Activated CD4-positive, alpha-beta T cell treated with anti-CD3 and anti-CD28 coated beads for 1 hour (primary cell): ENCODE results near the gene PKD1.

ENCODE experiments used
- DNase-seq: peaks from one replicate; pipeline ENCODE4 v3.0.0-alpha.2; 2020

Gene PKD1

DNA sequence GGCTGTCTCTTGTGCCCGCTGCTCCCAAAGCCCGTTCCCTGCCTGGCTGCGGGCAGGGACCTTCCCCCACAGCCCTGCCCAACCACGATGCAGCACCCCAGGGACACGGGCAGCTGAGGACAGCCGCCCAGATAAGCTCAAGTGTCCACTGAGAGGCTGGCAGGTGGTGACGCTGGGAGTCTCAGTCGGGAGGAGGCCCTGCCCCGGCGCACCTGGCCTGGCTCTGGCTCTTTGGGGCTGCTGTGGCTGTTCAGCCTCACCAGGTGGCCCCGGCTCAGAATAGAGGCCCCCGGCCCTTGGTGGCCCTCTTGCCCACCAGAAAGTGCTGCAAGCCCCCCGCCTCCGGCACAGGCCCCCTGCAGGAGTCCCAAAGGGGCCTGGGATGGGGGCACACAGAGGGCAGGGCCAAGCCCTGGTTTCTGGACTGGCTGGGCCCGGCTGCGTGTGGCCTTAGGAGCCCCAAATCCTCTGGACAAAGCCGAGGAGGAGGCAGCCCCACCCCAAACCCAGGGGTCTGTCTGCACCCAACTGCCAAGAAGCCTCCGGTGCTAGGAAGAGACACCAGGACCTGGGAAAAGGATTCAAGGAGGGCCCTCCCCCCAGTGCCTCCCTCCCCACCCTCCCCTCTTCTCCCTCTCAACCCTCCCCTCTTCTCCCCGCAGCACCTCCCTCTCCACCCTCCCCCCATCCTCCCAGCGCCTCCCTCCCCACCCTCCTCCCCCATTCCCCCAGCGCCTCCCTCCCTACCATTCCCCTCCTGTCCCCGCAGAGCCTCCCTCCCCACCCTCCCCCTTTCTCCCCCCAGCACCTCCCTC, 93.3 kb downstream of the PKD1 start:
- no peak for DNase-seq

GRCh38 chr16:2040787-2041522, 94.7 kb downstream of the PKD1 start:
- no peak for DNase-seq

GRCh38 chr16:2040041-2040786, 95.5 kb downstream of the PKD1 start:
- DNase-seq: no peak

- DNase-seq: no peak
These were observed 96.2 kb downstream of the PKD1 start for GRCh38 chr16:2039274-2040031.
